Lower leg skin (tissue), 4 donors: ENCODE results near the gene SNX14. TPM values are rescaled to one million over a fixed set of nuclear protein-coding genes. Genes with fewer than 3 reads are reported as not detected.

ENCODE experiments used
- DNase-seq, 2 donors: peaks; one replicate each; pipeline ENCODE4 v3.0.0-alpha.2; 2019; ENCODE audit warnings: low spot score in 2 of 2
- H3K4me3 ChIP-seq: fragments of 200-600 bp; sonication (generic); 2 replicates; pipeline ENCODE4 v1.5.1; 2017; ENCODE audit warnings: mild to moderate bottlenecking, low read depth; ENCODE audit not compliant: poor library complexity, severe bottlenecking
- POLR2A ChIP-seq, 2 donors: fragments of 450-650 bp; IDR thresholded peaks; one replicate each; pipeline ENCODE4 v1.6.1; 2016 to 2017; ENCODE audit warnings: antibody characterized with exemption in 2 of 2, mild to moderate bottlenecking in 1 of 2, moderate library complexity in 1 of 2
- WGBS, 2 donors: methylation state at CpG; one replicate each; pipeline ENCODE4 v1.1.5; 2018; 5-methylcytosine and 5-hydroxymethylcytosine counted together
- intact Hi-C: fragments of 100-400 bp; cut with DNase I; formaldehyde crosslinking; loops from one replicate; pipeline ENCODE4 v1.15.0; 2023; ENCODE audit warnings: low total_unique reads
- total RNA-seq, 4 donors: library from RNA; depleted of rRNA; stranded (reverse); fragments of >200 nt; gene quantifications; one replicate each; pipeline ENCODE4 v1.1.0, GENCODE V29; 2016
- TF ChIP-seq, protein P1 (sequence below), 3 donors: fragments of 450-650 bp; IDR thresholded peaks; one replicate each; pipeline ENCODE4 v1.5.1; 2016; ENCODE audit warnings: antibody characterized with exemption in 3 of 3, mild to moderate bottlenecking in 3 of 3, moderate library complexity in 2 of 3

SNX14 gene
- total RNA-seq, 4 donors from 2014 or later = 38.3 to 75.3 (median 56.6) TPM

DNA sequence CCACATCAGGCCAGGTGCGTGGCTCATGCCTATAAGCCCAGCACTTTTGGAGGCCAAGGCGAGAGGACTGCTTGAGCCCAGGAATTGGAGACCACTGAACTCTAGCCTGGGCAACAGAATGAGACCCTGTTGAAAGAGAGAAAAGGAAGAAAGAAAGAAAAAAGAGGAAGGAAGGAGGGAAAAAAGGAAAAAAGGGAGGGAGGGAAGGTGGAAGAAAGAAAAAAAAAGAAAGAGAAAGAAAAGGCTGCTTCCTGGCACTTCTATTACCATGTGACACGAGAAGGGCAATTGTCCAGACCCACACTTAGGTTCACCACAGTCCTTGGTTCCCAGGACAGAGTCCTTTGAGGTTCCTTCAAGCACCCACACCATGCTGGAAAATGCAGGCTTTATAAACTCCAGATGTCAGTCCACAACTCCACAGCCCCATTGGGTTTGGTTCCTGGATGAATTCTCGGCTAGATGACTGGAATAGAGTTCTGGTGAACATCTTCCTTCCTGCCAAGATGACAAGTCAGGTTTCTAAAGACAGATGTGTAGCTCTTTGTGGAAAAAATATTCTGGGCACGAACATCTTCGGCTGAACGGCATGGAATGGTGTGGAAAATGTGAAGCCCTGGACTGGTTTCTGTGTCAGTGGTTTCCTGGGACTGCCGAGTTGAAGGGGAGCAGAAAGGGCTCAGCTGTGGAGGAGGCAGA lies 111.3 kb downstream of the SNX14 start:
- no peak overlapping the region for H3K4me3 ChIP-seq
- 68 to 69% methylated on average over 8 of the region's 8 CpGs for WGBS, 2 donors
- no peak for DNase-seq
- TF ChIP-seq, protein P1, sequence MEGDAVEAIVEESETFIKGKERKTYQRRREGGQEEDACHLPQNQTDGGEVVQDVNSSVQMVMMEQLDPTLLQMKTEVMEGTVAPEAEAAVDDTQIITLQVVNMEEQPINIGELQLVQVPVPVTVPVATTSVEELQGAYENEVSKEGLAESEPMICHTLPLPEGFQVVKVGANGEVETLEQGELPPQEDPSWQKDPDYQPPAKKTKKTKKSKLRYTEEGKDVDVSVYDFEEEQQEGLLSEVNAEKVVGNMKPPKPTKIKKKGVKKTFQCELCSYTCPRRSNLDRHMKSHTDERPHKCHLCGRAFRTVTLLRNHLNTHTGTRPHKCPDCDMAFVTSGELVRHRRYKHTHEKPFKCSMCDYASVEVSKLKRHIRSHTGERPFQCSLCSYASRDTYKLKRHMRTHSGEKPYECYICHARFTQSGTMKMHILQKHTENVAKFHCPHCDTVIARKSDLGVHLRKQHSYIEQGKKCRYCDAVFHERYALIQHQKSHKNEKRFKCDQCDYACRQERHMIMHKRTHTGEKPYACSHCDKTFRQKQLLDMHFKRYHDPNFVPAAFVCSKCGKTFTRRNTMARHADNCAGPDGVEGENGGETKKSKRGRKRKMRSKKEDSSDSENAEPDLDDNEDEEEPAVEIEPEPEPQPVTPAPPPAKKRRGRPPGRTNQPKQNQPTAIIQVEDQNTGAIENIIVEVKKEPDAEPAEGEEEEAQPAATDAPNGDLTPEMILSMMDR (IDR thresholded peaks at IDR 0.05) = no peak
- no peak for TF ChIP-seq POLR2A (IDR thresholded peaks at IDR 0.05)
- intact Hi-C loops = loop anchor here (5.0 kb wide), 1 partner anchor 125 kb away; no protein-coding TSS in a partner anchor

DNA sequence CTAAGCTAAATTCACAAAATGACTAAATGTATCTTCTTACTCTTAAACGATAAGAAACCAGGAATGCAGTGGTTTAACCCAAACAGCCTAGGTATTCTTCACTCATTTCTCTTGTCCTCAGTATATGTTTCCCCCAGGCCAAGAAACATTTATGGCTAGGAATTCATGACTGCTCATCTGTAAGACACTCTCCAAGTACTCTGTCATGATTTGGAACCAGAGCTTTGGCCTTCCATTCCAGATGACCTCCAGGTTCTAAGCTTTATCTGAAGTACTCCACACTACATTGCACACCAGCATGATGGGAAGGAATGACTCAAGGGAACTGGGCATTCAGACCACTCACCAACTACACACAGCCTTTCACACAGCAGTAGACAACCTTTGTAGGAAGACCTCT lies 114.5 kb downstream of the SNX14 start:
- no peak overlapping the region for H3K4me3 ChIP-seq
- intact Hi-C loops = no loop called here
- no peak for TF ChIP-seq POLR2A (IDR thresholded peaks at IDR 0.05)
- TF ChIP-seq, protein P1 (IDR thresholded peaks at IDR 0.05) = no peak
- WGBS, 2 donors = 87 to 93% methylated on average over 1 of the region's 1 CpG
- no peak for DNase-seq

DNA sequence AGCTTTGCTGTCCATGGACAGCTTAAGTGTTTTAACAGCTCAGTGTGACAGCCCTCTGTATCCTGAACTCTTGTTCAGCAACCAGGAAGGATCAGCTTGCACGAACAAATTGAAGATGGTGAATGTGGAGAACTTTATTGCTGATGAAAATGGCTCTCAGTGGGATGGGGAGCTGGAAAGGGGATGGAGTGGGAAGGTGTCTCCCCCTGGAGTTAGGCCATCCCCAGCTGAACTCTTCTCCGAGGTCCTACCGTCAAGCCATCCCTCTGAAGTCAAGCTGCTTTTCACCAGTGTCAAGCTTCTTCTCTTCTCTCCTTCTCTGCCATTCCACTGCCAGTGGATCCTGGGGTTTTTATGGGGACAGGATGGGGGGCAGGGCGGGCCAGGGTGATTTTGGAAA lies 117.1 kb downstream of the SNX14 start:
- DNase-seq = no peak
- H3K4me3 ChIP-seq = no peak overlapping the region
- 93 to 94% methylated on average over 4 of the region's 4 CpGs for WGBS, 2 donors
- TF ChIP-seq, protein P1 (IDR thresholded peaks at IDR 0.05) = no peak
- TF ChIP-seq POLR2A (IDR thresholded peaks at IDR 0.05) = no peak
- intact Hi-C loops = no loop called here

DNA sequence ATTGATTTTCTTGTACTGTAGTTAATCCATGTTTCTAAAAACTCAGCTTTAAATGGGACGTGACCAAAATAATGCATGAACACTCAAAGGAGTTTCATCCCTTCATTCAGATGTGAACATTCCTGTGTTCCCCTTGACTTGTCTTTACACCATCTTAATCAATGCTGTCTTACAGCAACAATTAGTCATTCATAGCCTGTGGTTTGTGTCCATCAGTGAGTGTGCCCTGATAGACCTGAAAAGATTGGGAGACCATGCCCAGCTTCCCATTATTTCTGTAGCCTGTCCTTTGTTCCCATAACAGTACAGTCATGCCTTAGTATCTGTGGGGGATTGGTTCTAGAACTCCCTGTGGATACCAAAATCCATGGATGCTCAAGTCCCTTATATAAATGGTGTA lies 119.9 kb downstream of the SNX14 start:
- 94 to 97% methylated on average over 1 of the region's 1 CpG for WGBS, 2 donors
- TF ChIP-seq, protein P1 (IDR thresholded peaks at IDR 0.05) = no peak
- TF ChIP-seq POLR2A (IDR thresholded peaks at IDR 0.05) = no peak
- H3K4me3 ChIP-seq = no peak overlapping the region
- no peak for DNase-seq
- intact Hi-C loops = no loop called here

DNA sequence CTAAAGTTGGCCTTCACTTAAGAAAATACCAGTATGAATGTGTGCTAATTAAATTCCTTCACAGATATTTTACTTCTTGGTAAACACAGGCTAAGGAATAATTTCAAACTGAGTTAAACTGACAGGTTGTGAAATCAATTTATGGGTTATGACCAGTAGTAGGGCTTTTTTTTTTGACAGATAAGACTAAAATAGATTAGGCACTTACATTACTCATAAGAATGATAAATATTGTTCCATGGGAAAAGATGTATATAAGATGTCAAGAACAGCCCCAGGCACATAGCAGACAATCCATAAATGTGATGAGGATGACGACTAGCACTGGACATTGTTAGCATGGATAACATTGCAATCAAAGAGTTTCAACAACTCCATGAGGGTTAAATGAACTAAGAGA lies 120.9 kb downstream of the SNX14 start:
- DNase-seq = no peak
- intact Hi-C loops = no loop called here
- 71 to 78% methylated on average over 1 of the region's 1 CpG for WGBS, 2 donors
- H3K4me3 ChIP-seq = no peak overlapping the region
- no peak for TF ChIP-seq POLR2A (IDR thresholded peaks at IDR 0.05)
- TF ChIP-seq, protein P1 (IDR thresholded peaks at IDR 0.05) = no peak

DNA sequence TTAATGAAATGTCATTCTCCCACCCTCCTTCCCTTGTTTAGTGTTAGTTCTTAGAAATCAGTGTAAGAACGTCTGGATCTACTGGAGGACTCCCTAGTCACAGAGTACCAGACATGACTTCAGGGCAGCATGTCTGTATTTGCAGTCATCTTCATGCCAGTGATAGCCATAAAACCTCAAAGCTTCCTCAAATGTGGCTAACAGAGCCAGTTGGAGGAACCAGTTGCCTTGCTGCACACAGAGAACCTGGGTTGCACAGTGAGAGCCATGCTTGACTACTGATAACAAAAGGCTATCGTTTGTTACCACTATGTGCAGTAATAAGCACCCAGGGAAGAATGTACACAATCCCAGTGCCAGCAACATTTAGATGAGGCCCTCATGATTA lies 123.6 kb downstream of the SNX14 start:
- 58 to 63% methylated on average over 2 of the region's 2 CpGs for WGBS, 2 donors
- intact Hi-C loops = no loop called here
- DNase-seq = no peak
- TF ChIP-seq, protein P1 (IDR thresholded peaks at IDR 0.05) = no peak
- no peak for TF ChIP-seq POLR2A (IDR thresholded peaks at IDR 0.05)
- H3K4me3 ChIP-seq = no peak overlapping the region
